Peyer's patch (tissue), 4 donors: Measurements from ENCODE around the gene SLC44A4.
"Not testable (repeated sequence)": the region's sequence is repeated elsewhere in the genome, so short reads cannot be mapped to it uniquely, and the experiment has no call there.

Source experiments
- POLR2A ChIP-seq, 2 donors: fragments of 450-650 bp; IDR thresholded peaks; one replicate each; pipeline ENCODE4 v1.5.1; 2017; ENCODE audit warnings: antibody characterized with exemption in 2 of 2, mild to moderate bottlenecking in 2 of 2, moderate library complexity in 2 of 2
- TF ChIP-seq, protein P1 (sequence below), 6 experiments: fragments of 450-650 bp in 4 of 6; fragments of 200-600 bp in 2 of 6; sonication (generic) in 1 of 6; IDR thresholded peaks; one replicate each; pipeline ENCODE4 v1.5.1; 2017 to 2019; ENCODE audit warnings: antibody characterized with exemption in 6 of 6, mild to moderate bottlenecking in 3 of 6, moderate library complexity in 1 of 6

DNA sequence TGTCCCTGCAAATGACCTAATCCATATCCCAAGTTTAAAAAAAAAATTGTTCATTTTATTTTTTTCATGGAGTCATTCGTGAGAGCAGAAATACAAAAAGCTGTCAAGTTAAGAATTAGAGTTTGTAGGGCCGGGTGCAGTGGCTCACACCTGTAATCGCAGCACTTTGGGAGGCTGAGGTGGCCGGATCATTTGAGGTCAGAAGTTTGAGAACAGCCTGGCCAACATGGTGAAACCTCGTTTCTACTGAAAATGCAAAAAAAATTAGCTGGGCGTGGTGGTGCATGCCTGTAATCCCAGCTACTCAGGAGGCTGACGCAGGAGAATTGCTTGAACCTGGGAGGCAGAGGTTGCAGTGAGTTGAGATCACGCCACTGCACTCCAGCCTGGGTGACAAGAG, 27.9 kb upstream of the SLC44A4 start:
- TF ChIP-seq, protein P1, sequence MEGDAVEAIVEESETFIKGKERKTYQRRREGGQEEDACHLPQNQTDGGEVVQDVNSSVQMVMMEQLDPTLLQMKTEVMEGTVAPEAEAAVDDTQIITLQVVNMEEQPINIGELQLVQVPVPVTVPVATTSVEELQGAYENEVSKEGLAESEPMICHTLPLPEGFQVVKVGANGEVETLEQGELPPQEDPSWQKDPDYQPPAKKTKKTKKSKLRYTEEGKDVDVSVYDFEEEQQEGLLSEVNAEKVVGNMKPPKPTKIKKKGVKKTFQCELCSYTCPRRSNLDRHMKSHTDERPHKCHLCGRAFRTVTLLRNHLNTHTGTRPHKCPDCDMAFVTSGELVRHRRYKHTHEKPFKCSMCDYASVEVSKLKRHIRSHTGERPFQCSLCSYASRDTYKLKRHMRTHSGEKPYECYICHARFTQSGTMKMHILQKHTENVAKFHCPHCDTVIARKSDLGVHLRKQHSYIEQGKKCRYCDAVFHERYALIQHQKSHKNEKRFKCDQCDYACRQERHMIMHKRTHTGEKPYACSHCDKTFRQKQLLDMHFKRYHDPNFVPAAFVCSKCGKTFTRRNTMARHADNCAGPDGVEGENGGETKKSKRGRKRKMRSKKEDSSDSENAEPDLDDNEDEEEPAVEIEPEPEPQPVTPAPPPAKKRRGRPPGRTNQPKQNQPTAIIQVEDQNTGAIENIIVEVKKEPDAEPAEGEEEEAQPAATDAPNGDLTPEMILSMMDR (IDR thresholded peaks at IDR 0.05) = not testable (repeated sequence)
- TF ChIP-seq POLR2A (IDR thresholded peaks at IDR 0.05) = not testable (repeated sequence)
